ENCODE results near the gene ZFP36L2. TPM values are rescaled to one million over a fixed set of nuclear protein-coding genes. Genes with fewer than 3 reads are reported as not detected.
A peak's percentile ranks its signal among the peaks of the same experiment; 100 is the strongest.

Gene ZFP36L2
- total RNA-seq, 2 donors from 2014 or later: 172 to 197 TPM

DNA sequence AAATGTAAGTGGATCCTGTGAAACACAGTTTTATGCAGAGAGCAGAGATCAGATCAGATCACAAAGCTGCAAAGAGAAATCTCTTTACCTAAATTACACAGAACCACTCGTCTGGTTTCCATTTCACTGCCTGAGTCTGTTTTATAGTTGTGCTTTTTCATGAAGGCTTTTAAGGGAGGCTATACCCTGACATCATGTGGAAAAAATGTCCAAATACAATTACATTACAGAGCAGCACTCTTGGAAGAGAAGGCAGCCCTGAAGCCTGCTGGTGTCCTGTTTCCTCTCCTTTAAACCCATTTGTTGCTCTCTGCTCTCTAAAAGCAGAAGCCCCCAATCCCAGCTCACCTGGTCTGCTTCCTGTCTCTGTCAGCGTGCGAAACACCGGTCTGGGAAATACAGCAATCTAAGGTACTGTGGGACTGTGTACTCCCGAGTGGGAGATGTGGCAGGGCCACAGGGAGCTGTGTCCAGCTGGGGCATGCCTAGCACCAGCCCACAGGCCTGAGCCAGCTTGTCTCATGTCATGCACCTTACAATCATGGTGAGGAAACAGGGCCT, 24.8 kb upstream of the ZFP36L2 start:
- Histone ChIP-seq H3K27me3 (replicated peaks; ENCODE audit: insufficient read depth) (no peaks in the 10 kb centered on the region), H3K9me3 (no peaks in the 10 kb centered on the region)
- ATAC-seq (ENCODE audit: insufficient number of reproducible peaks, low FRiP score, low read depth): peak; percentile 70

GRCh38 chr2:43250015-43250414, 23.6 kb upstream of the ZFP36L2 start:
- no peak for TF ChIP-seq CTCF (IDR thresholded peaks at IDR 0.05)
- H3K27ac ChIP-seq: peak overlapping the region; percentile 55 to 89
- H3K36me3 ChIP-seq: no peaks in the 10 kb centered on the region
- H3K27me3 ChIP-seq (replicated peaks; ENCODE audit: insufficient read depth): no peaks in the 10 kb centered on the region
- no peak for DNase-seq (ENCODE audit: low spot score)
- H3K9me3 ChIP-seq: no peaks in the 10 kb centered on the region
- no peak overlapping the region for H3K4me3 ChIP-seq
- H3K4me1 ChIP-seq (ENCODE audit: control insufficient read depth in 1 of 2, low read depth in 2 of 2): peaks cover 4 to 19% of the 10 kb centered on the region in 2 donors
- ATAC-seq (ENCODE audit: insufficient number of reproducible peaks, low FRiP score, low read depth): no peak

More for the DNA sequence above, 24.8 kb upstream of the ZFP36L2 start:
- Histone ChIP-seq H3K4me1 (ENCODE audit: control insufficient read depth in 1 of 2, low read depth in 2 of 2) (peaks cover 4 to 26% of the 10 kb centered on the region in 2 donors), H3K27ac (peak overlapping the region; percentile 80 to 89), H3K36me3 (no peaks in the 10 kb centered on the region), H3K4me3 (no peak overlapping the region)
- no peak for TF ChIP-seq CTCF (IDR thresholded peaks at IDR 0.05)
- DNase-seq (ENCODE audit: low spot score): no peak

DNA sequence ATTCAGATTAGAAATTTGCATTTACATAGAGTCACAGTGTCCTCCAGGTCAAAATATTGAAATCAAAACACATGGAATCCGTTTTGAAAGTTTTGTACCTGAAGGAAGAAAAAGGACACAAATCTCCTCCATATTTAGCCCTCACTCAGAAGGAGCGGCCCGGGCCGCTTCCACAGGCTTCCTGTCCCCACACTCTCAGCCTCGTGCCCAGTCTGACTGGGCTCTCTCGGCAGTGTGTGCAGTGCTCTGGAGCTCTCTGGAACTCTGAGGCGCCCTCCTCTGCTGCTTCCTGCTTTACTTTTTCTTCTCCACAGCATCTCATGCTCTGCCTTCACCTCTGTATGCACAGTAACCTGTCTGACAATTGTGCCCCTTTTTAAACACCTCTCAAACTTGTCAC, 22.2 kb upstream of the ZFP36L2 start:
- Histone ChIP-seq H3K4me3 (no peak overlapping the region), H3K27ac (peak overlapping the region in 1 of 2 donors; percentile 55), H3K27me3 (replicated peaks; ENCODE audit: insufficient read depth) (no peaks in the 10 kb centered on the region), H3K4me1 (ENCODE audit: control insufficient read depth in 1 of 2, low read depth in 2 of 2) (peaks cover 4 to 15% of the 10 kb centered on the region in 2 donors), H3K36me3 (no peaks in the 10 kb centered on the region), H3K9me3 (no peaks in the 10 kb centered on the region)
- DNase-seq (ENCODE audit: low spot score): no peak
- no peak for ATAC-seq (ENCODE audit: insufficient number of reproducible peaks, low FRiP score, low read depth)
- TF ChIP-seq CTCF (IDR thresholded peaks at IDR 0.05): no peak

DNA sequence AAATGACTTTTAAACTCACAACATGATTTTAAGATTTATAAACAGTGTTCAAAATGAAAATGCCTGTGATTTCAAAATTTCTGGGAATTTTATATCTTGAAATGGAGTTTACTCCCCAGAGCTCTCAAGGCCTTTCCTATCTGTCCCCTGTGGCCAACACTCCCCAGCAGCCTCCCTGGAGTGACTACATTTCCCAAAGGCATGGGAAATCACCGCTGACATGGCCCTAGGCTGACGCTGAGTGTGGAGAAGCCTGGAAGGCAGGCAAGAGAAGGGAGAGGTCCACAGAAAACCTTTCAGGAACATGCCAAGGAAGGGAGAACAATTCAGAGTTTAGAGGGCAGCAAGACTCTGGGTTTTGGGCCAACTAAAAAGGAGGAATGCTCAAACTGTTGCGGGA, 20.2 kb upstream of the ZFP36L2 start:
- H3K9me3 ChIP-seq: no peaks in the 10 kb centered on the region
- peaks cover 4 to 11% of the 10 kb centered on the region in 2 donors for H3K4me1 ChIP-seq (ENCODE audit: control insufficient read depth in 1 of 2, low read depth in 2 of 2)
- no peaks in the 10 kb centered on the region for H3K27me3 ChIP-seq (replicated peaks; ENCODE audit: insufficient read depth)
- no peaks in the 10 kb centered on the region for H3K36me3 ChIP-seq
- DNase-seq (ENCODE audit: low spot score) (no peak), ATAC-seq (ENCODE audit: insufficient number of reproducible peaks, low FRiP score, low read depth) (no peak)
- TF ChIP-seq CTCF (IDR thresholded peaks at IDR 0.05): no peak
- H3K4me3 ChIP-seq: no peak overlapping the region
- H3K27ac ChIP-seq: no peak overlapping the region

DNA sequence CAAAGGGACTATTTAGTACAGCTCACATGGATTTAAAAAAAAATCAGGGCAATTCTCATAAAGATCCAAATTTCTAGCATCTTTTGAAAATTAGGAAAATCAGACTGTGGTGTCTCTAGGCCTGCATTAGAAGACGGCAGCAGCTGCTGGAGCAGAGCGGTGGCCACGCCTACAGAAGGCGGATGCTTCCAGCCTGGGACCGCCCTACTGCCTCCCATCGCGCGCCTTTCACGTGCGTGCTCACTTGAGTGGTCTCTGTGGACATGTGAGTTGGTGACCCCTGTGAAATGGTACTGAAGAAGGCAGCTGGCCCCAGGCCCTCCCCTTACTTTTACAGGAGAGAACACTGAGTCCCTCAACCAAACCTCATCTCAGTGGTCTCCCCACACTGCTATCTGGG, 15.2 kb upstream of the ZFP36L2 start:
- Histone ChIP-seq H3K4me3 (no peak overlapping the region), H3K27me3 (replicated peaks; ENCODE audit: insufficient read depth) (no peaks in the 10 kb centered on the region), H3K27ac (no peak overlapping the region), H3K9me3 (no peaks in the 10 kb centered on the region), H3K4me1 (ENCODE audit: control insufficient read depth in 1 of 2, low read depth in 2 of 2) (peaks cover 3 to 7% of the 10 kb centered on the region in 2 donors), H3K36me3 (no peaks in the 10 kb centered on the region)
- TF ChIP-seq CTCF (IDR thresholded peaks at IDR 0.05): no peak
- DNase-seq (ENCODE audit: low spot score) (no peak), ATAC-seq (ENCODE audit: insufficient number of reproducible peaks, low FRiP score, low read depth) (no peak)

Data from thoracic aorta (tissue), 2 donors.